Body of pancreas (tissue), 4 donors: Measurements from ENCODE around the gene BATF2.

Source experiments
- CTCF ChIP-seq, 7 experiments: fragments of 450-650 bp in 4 of 7; fragments of 200-600 bp in 3 of 7; sonication (generic) in 3 of 7; IDR thresholded peaks; one replicate each; pipeline ENCODE4 v1.5.1; 2016 to 2019; ENCODE audit warnings: antibody characterized with exemption in 7 of 7
- POLR2A ChIP-seq, 3 donors: fragments of 450-650 bp; IDR thresholded peaks; one replicate each; pipeline ENCODE4 v1.6.1; 2016; ENCODE audit warnings: antibody characterized with exemption in 3 of 3, mild to moderate bottlenecking in 2 of 3

- TF ChIP-seq CTCF (IDR thresholded peaks at IDR 0.05) (no peak), POLR2A (IDR thresholded peaks at IDR 0.05) (no peak)
Observed at GRCh38 chr11:64963072-64963631, 33.6 kb downstream of the BATF2 start.
